ENCODE results near the gene PCDH1.
"Not testable (repeated sequence)": the region's sequence is repeated elsewhere in the genome, so short reads cannot be mapped to it uniquely, and the experiment has no call there.

The PCDH1 gene

DNA sequence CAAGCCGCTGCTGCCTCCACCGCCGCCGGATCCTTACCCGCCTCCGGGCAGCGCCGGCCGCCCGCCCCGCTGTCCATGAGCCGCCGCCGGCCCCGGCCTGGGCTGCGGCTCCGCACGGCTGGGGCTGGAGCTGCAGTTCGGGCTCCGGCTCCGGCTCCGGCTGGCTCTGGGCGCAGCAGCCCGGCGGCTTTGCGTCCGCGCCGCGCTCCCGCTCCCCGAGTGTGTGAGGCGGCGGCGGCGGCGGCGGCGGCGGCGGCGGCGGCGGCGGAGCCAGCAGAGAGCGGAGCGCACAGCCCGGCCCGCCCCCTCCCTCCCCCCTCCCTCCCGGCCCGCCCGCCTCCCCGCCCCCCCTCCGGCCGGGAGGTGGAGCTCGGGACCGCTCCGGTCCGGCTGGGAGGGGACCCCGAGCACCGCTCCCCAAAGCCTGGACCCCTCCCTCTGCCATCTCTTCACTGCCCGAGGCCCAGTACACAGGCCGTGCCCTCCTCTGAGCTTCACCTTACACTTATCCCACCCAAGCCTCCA is at the start of gene PCDH1:
Gene PCDH1 (minus strand): TSS at position 225 of the 525 bp plus-strand sequence. CDS start 148 bp downstream, at position 77.
- DNase-seq (ENCODE audit: low read depth, low spot score) = no peak

- DNase-seq (ENCODE audit: low read depth, low spot score) = no peak
These were observed 48.2 kb upstream of the PCDH1 start for GRCh38 chr5:141926434-141926833.

DNA sequence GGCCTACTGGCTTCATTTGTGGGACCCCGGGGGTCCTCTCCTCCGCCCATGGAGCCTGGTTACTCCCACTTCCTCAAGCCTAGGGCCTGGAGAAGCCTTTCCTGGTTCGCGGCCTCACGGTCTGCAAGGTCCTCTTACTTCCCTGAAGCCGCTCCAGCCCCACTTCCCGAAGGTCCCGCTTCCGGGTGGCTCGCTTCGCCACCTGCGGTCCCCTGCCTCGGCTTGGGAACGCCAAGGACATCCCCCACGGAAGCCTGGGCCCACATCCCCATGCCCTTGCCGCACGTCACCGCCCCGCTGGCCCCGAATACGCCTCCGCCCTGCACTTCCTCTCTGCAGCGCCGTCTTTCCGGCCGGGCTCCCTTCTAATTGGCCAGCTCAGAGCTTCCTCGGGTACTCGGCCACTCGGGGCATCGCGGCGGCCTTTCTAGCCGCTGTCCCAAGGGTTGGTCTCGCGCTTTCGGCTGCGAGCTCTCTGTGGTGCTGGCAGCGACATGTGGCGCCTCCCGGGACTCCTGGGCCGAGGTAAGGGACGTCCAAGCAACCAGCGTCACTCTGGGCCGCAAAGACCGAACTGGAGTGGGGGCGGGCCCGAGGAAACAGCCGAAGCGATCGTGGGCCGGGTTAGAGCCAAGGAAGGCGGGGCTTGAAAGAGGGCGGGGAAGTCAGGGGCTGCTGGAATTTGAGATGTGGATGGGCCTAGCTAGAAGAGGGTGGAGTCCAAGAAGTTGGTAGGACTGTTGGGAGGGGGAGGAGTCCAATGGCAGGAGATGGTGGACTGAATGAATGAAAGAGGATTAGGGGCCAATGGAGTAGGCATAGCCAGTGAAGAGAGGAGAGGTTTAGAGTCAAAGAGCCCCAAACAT is 45.5 kb upstream of the PCDH1 start, which contains the start of gene DELE1:
Gene DELE1 (plus strand): TSS at position 424 of the 866 bp plus-strand sequence. CDS start 71 bp downstream, at position 495.
- DNase-seq (ENCODE audit: low read depth, low spot score) = peak; percentile 96

- DNase-seq (ENCODE audit: low read depth, low spot score) = not testable (repeated sequence)
These were observed 44.7 kb upstream of the PCDH1 start for GRCh38 chr5:141922827-141923447.

DNA sequence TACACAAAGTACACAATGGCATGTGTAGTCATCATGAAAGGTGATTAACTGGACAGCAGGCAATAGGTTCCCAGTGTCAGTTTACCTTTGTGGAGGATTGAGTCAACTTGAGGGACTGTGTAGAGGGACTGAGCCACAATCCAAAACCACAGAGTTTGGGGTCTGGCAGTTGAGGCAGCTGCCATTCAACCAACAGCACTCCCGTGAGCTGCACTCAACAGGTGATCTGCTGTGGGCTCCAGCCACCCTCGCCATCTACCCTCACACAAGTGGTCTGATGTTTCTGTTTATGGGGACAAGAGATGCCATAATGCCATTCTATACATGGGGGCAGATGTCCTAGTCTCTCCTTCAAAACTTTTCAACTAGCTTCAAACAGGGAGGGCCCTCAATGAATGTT is 42.6 kb upstream of the PCDH1 start:
- no peak for DNase-seq (ENCODE audit: low read depth, low spot score)

DNA sequence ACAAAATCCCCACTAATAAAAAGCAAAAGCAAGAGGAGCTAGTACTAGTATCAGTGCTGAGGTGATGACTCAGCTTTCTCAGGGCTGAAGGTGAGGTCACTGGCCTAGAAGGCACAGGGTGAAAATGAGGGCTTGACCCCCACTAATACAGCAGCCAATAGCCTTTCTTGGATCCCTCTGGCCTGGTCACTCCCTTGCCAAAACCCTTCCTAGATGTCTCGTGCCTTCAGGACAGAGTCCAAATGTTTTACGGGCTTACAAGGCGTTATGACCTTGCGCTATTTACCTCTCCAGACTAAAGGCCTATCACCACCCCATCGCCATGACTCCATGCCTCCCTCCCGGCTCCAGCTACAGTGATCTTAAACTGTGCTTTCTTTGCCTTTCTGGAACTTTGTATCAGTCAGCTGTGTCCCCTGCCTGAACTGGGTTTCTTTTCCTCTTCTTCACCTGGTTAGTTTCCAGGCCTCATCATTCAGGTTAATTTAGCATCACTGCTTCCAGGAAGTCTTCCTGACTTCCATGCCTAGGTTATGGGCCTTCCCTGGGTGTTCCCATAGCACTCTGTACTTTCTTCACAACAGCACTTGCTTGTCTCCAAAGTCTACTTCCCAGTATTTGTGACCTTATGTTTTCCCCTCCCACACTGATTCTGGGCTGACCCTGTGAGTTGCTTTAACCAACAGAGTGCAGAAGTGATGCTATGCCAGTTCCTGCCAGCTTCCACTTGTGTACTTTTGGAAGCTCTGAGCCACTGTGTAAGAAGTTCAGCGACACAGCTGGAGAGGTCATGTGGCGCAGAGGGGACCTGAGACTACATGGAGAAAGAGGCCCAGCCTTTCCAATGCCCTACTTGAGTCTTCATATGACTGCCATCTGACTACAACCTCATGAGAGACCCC is 41.3 kb upstream of the PCDH1 start:
- no peak for DNase-seq (ENCODE audit: low read depth, low spot score)

- DNase-seq (ENCODE audit: low read depth, low spot score) = no peak
These were observed 39.5 kb upstream of the PCDH1 start for GRCh38 chr5:141917760-141918159.

DNA sequence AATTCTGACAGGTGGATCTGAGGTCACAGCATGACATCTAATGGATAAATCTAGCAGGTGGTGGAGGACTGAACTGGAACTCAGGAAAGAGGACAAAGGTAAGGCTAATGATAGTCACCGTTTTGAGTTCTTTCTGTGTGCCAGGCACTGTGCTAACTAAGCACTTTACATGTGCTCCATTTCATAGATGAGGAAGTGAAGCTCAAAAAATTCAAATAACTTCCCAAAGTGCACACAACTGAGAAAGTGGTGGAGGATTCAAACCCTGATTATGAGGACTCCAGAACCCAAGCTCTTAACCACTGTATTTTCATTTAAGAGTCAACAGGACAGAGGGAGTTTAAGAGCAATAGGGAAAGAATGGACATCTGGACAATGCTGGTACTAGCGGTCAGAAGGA is 38.3 kb upstream of the PCDH1 start:
- no peak for DNase-seq (ENCODE audit: low read depth, low spot score)

GRCh38 chr5:141915881-141916336 is 37.7 kb upstream of the PCDH1 start:
- DNase-seq (ENCODE audit: low read depth, low spot score) = peak; percentile 95

- DNase-seq (ENCODE audit: low read depth, low spot score) = no peak
These were observed 36.6 kb upstream of the PCDH1 start for GRCh38 chr5:141914797-141915196.

DNA sequence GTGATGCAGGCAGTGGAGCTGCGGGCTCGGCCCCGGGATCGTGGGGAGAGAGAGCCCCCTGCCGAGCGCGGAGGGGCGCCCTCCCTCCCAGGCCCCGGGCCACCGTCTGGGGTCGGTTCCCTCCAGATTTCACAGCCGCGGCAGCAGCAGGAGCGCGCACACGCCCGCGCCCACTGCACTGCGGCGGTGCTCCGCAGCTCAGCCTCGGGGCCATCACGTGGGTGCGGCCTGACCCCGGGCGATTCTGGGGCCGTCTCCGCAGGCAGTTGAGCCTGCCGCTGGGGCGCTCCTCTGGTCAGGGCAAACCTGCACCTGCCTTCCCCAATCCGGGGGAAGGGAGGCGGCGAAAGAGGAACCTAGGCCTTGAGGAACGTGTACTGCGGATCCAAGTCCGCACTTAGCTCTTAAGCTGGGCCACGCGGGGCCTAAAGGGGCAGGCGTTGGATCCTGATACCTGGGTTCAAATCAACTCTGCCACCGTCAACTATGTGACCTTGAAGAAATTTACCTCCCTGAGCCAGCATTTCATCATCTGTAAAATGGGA is 36.1 kb upstream of the PCDH1 start:
- peak; percentile 67 for DNase-seq (ENCODE audit: low read depth, low spot score)

DNA sequence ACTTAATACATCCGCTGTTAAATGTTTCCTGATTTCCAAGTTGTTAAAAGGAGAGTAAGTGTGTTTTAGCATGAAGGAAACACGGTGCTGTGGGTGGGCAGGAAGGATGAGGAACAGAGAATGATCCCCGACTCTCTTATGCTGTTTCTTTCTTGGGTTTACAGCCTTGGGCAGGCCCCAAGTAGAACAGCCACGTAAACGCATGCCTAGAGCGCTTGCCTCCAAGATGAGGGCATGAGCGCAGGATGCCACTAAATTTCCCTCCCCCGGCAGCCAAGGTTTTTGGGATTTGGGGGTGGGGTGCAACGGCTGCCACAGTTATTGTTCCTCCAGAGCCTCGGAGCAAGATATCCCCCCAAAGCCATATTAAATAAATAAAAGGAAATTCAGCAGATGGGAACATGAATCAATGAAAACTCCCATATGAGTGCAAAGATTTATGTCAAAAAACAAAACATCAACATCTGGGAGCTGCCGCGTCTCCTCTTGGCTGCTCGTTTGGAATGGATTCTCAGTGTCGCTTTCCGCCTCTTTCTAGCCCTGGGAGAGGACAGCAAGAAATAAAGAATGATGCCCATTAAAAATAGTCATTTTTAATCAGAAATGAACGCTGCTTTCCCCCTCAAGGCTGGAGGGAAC is 35.5 kb upstream of the PCDH1 start:
- no peak for DNase-seq (ENCODE audit: low read depth, low spot score)

GRCh38 chr5:141910271-141910673 is 32.1 kb upstream of the PCDH1 start:
- peak; percentile 78 for DNase-seq (ENCODE audit: low read depth, low spot score)

DNA sequence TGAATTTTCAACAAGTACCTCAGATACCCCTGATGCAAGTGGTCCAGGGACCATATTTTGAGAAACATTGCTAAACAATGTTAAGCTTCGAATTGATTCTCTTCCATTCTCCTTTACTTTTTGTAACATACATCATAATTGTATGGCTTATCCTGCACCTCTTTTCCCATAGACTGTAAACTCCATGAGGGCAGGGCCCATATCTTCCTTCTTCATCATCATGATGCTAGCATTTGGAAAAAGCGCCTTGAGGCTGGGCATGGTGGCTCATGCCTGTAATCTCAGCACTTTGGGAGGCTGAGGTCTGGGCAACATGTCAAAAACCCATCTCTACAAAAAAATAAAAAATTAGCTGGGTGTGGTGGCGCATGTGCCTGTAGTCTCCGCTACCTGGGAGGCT is 31.0 kb upstream of the PCDH1 start:
- DNase-seq (ENCODE audit: low read depth, low spot score) = no peak

GRCh38 chr5:141908796-141909195 is 30.6 kb upstream of the PCDH1 start:
- no peak for DNase-seq (ENCODE audit: low read depth, low spot score)

- no peak for DNase-seq (ENCODE audit: low read depth, low spot score)
These were observed 28.8 kb upstream of the PCDH1 start for GRCh38 chr5:141906972-141907371.

- DNase-seq (ENCODE audit: low read depth, low spot score) = no peak
These were observed 28.3 kb upstream of the PCDH1 start for GRCh38 chr5:141906517-141906916.

DNA sequence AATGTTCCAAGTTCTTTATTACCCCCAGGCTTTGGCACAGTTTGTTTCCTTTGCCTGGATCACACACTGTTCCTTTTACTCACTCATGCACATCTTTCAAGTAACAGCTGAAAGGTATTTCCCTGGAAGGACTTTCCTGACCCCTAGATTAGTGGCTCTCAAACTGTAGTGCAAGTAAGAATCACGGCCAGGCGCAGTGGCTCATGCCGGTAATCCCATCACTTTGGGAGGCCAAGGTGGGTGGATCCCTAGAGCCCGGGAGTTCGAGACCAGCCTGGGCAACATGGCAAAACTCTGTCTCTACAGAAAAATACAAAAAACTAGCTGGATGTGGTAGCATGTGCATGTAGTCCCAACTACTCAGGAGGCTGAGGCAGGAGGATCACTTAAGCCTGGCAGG is 26.3 kb upstream of the PCDH1 start:
- no peak for DNase-seq (ENCODE audit: low read depth, low spot score)

DNA sequence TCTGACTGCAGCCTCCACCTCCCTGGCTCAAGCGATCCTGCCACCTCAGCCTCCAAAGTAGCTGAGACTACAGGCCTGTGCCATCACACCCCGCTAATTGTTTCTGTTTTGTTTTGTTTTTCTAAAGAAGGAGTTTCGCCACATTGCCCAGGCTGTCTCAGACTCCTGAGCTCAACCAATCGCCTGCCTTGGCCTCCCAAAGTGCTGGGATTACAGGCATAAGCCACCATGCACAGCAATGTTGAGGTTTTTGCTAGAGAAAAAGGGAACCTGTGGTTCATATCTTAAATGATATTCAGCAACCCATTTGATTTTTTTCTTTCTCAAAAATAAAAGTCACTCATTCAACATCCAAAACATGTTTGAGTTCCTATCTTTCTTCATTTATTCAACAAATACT is 25.1 kb upstream of the PCDH1 start:
- no peak for DNase-seq (ENCODE audit: low read depth, low spot score)

DNA sequence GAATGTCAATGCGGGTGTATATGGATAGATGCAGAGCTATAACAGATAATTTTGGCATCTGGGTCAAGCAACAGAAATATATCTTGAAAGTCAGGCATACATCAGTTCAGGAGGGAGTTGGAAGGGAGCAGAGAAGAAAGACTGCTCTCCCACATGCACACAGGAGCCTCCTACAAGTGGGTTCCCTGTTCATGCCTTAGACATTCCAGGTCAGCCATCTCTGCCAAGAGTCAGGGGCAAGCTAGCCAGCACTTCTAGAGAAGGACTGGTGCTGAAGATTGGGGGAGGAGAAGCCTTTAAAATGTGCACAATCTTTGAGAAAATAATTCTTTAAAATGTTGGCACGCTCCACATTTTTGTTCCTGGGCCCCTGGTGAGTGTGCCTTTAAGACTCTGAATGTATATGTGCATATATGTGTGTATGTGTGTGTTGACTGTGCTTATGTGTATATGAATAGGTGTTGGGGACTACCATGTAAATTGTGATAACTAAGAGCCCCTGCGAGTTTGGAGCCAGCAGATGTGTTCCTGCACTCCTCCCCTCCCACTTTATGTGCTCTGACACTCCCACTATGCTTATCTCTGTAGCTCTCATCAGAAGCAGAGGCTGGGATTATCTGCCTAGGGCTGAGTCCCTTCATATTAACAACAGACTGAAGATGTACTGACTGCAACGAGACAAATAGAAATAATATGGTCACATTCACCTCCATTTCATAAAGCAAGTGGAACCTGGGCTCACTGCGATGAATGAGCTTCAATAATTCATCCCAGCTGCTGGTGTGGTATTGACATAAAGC is 24.0 kb upstream of the PCDH1 start:
- no peak for DNase-seq (ENCODE audit: low read depth, low spot score)
